Measurements from ENCODE around the gene TNFRSF18. TPM values are rescaled to one million over a fixed set of nuclear protein-coding genes. Genes with fewer than 3 reads are reported as not detected.

TNFRSF18 gene, protein sequence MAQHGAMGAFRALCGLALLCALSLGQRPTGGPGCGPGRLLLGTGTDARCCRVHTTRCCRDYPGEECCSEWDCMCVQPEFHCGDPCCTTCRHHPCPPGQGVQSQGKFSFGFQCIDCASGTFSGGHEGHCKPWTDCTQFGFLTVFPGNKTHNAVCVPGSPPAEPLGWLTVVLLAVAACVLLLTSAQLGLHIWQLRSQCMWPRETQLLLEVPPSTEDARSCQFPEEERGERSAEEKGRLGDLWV
- total RNA-seq (under 1 TPM in 3 of 6 donors, not detected in 3; 0.32 to 0.34 (median 0.34) TPM), polyA plus RNA-seq (1 to 10 TPM; 1.1 to 1.2 TPM)

DNA sequence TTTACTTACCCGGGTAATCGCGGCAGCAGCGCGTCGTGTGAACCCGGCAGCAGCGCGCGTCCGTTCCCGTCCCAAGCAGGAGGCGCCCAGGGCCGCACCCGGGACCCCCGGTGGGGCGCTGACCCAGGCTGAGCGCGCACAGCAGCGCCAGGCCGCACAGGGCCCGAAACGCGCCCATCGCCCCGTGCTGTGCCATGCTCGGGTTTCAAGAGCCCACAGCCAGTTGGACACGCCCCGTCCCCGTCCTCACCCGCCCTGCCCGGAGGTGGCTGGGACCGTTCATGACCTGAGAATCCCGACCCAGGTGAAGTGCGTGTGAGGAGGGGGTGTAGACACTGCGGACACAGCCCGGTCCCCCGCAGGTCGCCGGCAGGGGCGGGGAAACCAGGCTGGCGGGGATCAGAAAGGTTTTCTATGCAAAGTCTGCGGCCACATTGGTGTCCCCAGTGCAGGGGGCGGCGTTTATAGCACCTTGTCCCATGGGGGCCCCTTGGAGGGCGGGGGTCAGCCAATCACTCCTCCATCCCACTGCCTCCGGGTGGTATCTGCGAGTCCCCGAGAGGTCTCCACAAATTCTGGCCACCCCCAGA lies at the start of gene TNFRSF18:
Gene TNFRSF18 (minus strand): TSS at position 217 of the 590 bp plus-strand sequence. CDS start 21 bp downstream, at position 196.
- peak within 1 kb of the TSS in 1 of 4 donors; percentile 21 for H3K4me3 ChIP-seq
- no peaks in the 10 kb centered on the region for H3K36me3 ChIP-seq
- WGBS, 2 donors, result 3 to 5% methylated on average over 35 to 49 of the region's 49 CpGs
- intact Hi-C loops (cut with DNase I), result no loop called here
- TF ChIP-seq, protein P1, sequence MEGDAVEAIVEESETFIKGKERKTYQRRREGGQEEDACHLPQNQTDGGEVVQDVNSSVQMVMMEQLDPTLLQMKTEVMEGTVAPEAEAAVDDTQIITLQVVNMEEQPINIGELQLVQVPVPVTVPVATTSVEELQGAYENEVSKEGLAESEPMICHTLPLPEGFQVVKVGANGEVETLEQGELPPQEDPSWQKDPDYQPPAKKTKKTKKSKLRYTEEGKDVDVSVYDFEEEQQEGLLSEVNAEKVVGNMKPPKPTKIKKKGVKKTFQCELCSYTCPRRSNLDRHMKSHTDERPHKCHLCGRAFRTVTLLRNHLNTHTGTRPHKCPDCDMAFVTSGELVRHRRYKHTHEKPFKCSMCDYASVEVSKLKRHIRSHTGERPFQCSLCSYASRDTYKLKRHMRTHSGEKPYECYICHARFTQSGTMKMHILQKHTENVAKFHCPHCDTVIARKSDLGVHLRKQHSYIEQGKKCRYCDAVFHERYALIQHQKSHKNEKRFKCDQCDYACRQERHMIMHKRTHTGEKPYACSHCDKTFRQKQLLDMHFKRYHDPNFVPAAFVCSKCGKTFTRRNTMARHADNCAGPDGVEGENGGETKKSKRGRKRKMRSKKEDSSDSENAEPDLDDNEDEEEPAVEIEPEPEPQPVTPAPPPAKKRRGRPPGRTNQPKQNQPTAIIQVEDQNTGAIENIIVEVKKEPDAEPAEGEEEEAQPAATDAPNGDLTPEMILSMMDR (IDR thresholded peaks at IDR 0.05), result no peak
- H3K27me3 ChIP-seq, result no peaks in the 10 kb centered on the region
- FAIRE-seq (no peak), ATAC-seq (peak; percentile 23 to 75 (median 50)), DNase-seq (peak in 3 of 6 donors; percentile 55 to 77 (median 69))
- no peaks in the 10 kb centered on the region for H3K4me1 ChIP-seq
- no peak within 1 kb of the TSS for H3K27ac ChIP-seq
- no peaks in the 10 kb centered on the region for H3K9me3 ChIP-seq

DNA sequence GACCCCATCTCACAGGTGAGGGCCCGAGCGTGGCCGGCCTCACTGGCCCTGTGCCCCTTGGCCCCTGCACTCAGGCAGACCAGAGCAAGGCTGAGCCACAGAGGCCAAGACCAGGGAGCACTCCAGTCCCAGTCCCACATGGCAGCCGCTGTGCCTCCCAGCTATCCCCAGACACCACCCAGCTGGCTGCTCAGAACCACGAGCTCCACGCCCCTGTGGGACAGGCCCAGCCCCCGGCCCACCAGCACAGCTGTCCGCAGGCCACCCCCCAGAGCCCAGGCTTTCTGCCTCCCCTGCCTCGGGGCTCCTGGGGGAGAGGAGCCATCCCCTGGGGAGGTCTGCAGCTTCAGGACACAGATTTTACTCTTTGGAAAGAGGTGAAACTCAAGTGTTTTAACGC lies 49.2 kb upstream of the TNFRSF18 start:
- ATAC-seq, result no peak
- H3K27ac ChIP-seq, result no peak overlapping the region
- TF ChIP-seq, protein P1 (IDR thresholded peaks at IDR 0.05), result no peak
- no peak for FAIRE-seq
- 95 to 97% methylated on average over 9 to 10 of the region's 10 CpGs for WGBS, 2 donors
- no peaks in the 10 kb centered on the region for H3K27me3 ChIP-seq
- H3K9me3 ChIP-seq, result no peaks in the 10 kb centered on the region
- peak in 1 of 6 donors; percentile 63 for DNase-seq
- intact Hi-C loops (cut with DNase I), result no loop called here
- H3K4me3 ChIP-seq, result no peak overlapping the region
- peaks cover 0 to 33% (median 18%) of the 10 kb centered on the region in 3 donors for H3K36me3 ChIP-seq
- H3K4me1 ChIP-seq, result no peaks in the 10 kb centered on the region

DNA sequence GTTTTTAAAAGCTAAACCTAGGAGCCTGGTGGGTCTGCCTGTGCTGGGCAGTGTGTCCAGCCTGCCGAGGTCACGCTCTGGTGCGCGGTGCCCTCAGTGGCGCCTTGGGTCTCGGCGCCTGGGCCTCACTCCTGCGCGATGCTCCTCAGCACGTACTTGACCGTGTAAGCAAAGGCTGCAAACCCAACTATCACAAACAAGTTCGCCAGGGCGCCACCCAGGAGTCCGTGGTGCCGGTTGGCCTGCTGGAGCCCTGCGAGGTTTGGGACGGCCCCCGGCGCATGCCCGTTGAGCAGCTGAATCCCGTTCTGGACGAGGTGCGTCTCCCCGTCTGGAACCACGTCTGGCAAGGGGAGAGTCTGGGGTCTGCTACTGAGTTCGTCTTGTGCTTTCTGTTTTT lies 48.7 kb upstream of the TNFRSF18 start:
- H3K4me3 ChIP-seq, result no peak overlapping the region
- 94 to 95% methylated on average over 26 of the region's 26 CpGs for WGBS, 2 donors
- peaks cover 0 to 33% (median 18%) of the 10 kb centered on the region in 3 donors for H3K36me3 ChIP-seq
- no peaks in the 10 kb centered on the region for H3K27me3 ChIP-seq
- FAIRE-seq, result no peak
- H3K27ac ChIP-seq, result no peak overlapping the region
- H3K4me1 ChIP-seq, result no peaks in the 10 kb centered on the region
- intact Hi-C loops (cut with DNase I), result no loop called here
- TF ChIP-seq, protein P1 (IDR thresholded peaks at IDR 0.05), result no peak
- peak in 1 of 6 donors; percentile 60 for DNase-seq
- ATAC-seq, result no peak
- no peaks in the 10 kb centered on the region for H3K9me3 ChIP-seq

- no peaks in the 10 kb centered on the region for H3K27me3 ChIP-seq
- 88 to 91% methylated on average over 21 of the region's 21 CpGs for WGBS, 2 donors
- H3K27ac ChIP-seq, result no peak overlapping the region
- no peaks in the 10 kb centered on the region for H3K9me3 ChIP-seq
- TF ChIP-seq, protein P1 (IDR thresholded peaks at IDR 0.05), result no peak
- DNase-seq (peak in 1 of 6 donors; percentile 43), FAIRE-seq (no peak), ATAC-seq (no peak)
- peaks cover 0 to 33% (median 18%) of the 10 kb centered on the region in 3 donors for H3K36me3 ChIP-seq
- H3K4me1 ChIP-seq, result no peaks in the 10 kb centered on the region
- intact Hi-C loops (cut with DNase I), result no loop called here
- no peak overlapping the region for H3K4me3 ChIP-seq
Observed at GRCh38 chr1:1254667-1254998, 48.2 kb upstream of the TNFRSF18 start.

Measured in pancreas (tissue), 10 donors.